ENCODE measurements around the gene ASCC1. TPM values are rescaled to one million over a fixed set of nuclear protein-coding genes. Genes with fewer than 3 reads are reported as not detected.
"Not testable (repeated sequence)": the region's sequence is repeated elsewhere in the genome, so short reads cannot be mapped to it uniquely, and the experiment has no call there.

Gene ASCC1
- total RNA-seq, 1 experiment from 2014 or later = 51.3 TPM

DNA sequence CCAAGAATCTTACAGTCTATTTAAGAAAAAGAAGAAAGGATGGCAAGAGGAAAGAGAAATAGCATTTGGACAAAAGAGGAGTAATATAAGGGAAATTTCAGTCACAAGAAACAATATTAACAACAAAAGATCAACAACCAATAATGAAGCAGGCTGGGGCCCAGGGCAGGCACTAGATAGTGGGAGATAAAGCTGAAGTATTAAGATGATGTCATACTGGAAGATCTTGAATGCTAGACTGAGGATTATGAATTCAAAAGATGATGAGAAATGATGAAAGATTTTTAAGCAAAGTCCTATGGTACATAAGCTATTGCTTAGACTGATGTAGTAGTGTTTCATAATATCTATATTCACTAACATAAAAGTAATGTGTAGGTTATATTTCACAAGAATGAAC lies 75.9 kb downstream of the ASCC1 start:
- CTCF ChIA-PET = interaction anchor here (0.9 to 1.0 kb wide), 2 partner anchors 14 to 31 kb away, joined by 3 read pairs; no protein-coding TSS in a partner anchor
- H3K27ac Mint-ChIP-seq (ENCODE audit: unreplicated experiment) = no peak overlapping the region

GRCh38 chr10:72137583-72137982 lies 78.5 kb downstream of the ASCC1 start:
- CTCF ChIA-PET = interaction anchor here (0.7 kb wide), 1 partner anchor 241 kb away, joined by 5 read pairs; no protein-coding TSS in a partner anchor
- H3K36me3 Mint-ChIP-seq (ENCODE audit: insufficient read depth, unreplicated experiment) = no peaks in the 10 kb centered on the region
- no peaks in the 10 kb centered on the region for H3K9me3 Mint-ChIP-seq (ENCODE audit: low read depth, unreplicated experiment)
- intact Hi-C loops (cut with micrococcal nuclease; ENCODE audit: unreplicated experiment) = no loop called here
- TF ChIP-seq, protein P1, sequence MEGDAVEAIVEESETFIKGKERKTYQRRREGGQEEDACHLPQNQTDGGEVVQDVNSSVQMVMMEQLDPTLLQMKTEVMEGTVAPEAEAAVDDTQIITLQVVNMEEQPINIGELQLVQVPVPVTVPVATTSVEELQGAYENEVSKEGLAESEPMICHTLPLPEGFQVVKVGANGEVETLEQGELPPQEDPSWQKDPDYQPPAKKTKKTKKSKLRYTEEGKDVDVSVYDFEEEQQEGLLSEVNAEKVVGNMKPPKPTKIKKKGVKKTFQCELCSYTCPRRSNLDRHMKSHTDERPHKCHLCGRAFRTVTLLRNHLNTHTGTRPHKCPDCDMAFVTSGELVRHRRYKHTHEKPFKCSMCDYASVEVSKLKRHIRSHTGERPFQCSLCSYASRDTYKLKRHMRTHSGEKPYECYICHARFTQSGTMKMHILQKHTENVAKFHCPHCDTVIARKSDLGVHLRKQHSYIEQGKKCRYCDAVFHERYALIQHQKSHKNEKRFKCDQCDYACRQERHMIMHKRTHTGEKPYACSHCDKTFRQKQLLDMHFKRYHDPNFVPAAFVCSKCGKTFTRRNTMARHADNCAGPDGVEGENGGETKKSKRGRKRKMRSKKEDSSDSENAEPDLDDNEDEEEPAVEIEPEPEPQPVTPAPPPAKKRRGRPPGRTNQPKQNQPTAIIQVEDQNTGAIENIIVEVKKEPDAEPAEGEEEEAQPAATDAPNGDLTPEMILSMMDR (IDR thresholded peaks at IDR 0.05; ENCODE audit: unreplicated experiment) = no peak
- peaks cover 28% of the 10 kb centered on the region for H3K4me1 Mint-ChIP-seq (ENCODE audit: low read depth, unreplicated experiment)
- no peaks in the 10 kb centered on the region for H3K27me3 Mint-ChIP-seq (ENCODE audit: unreplicated experiment)
- no peak overlapping the region for H3K27ac Mint-ChIP-seq (ENCODE audit: unreplicated experiment)
- BruUV-seq (replicated peaks) = no TSS peak
- H3K4me3 Mint-ChIP-seq (ENCODE audit: low read depth, unreplicated experiment) = no peak overlapping the region
- DNase-seq = no peak

More for the DNA sequence above, 75.9 kb downstream of the ASCC1 start:
- H3K4me1 Mint-ChIP-seq (ENCODE audit: low read depth, unreplicated experiment) = peaks cover 6% of the 10 kb centered on the region
- no peaks in the 10 kb centered on the region for H3K36me3 Mint-ChIP-seq (ENCODE audit: insufficient read depth, unreplicated experiment)
- intact Hi-C loops (cut with micrococcal nuclease; ENCODE audit: unreplicated experiment) = no loop called here
- H3K9me3 Mint-ChIP-seq (ENCODE audit: low read depth, unreplicated experiment) = no peaks in the 10 kb centered on the region
- no peak for DNase-seq
- no TSS peak for BruUV-seq (replicated peaks)
- TF ChIP-seq, protein P1 (IDR thresholded peaks at IDR 0.05; ENCODE audit: unreplicated experiment) = no peak
- no peaks in the 10 kb centered on the region for H3K27me3 Mint-ChIP-seq (ENCODE audit: unreplicated experiment)
- no peak overlapping the region for H3K4me3 Mint-ChIP-seq (ENCODE audit: low read depth, unreplicated experiment)

- H3K9me3 Mint-ChIP-seq (ENCODE audit: low read depth, unreplicated experiment); intact Hi-C loops (cut with micrococcal nuclease; ENCODE audit: unreplicated experiment); DNase-seq; H3K36me3 Mint-ChIP-seq (ENCODE audit: insufficient read depth, unreplicated experiment); H3K27ac Mint-ChIP-seq (ENCODE audit: unreplicated experiment); H3K4me3 Mint-ChIP-seq (ENCODE audit: low read depth, unreplicated experiment); H3K27me3 Mint-ChIP-seq (ENCODE audit: unreplicated experiment); BruUV-seq (replicated peaks): not testable (repeated sequence)
- peaks cover 28% of the 10 kb centered on the region for H3K4me1 Mint-ChIP-seq (ENCODE audit: low read depth, unreplicated experiment)
- CTCF ChIA-PET = interaction anchor here (0.9 kb wide), 1 partner anchor 201 kb away, joined by 3 read pairs; no protein-coding TSS in a partner anchor
Observed at GRCh38 chr10:72136225-72136624, 79.9 kb downstream of the ASCC1 start.

DNA sequence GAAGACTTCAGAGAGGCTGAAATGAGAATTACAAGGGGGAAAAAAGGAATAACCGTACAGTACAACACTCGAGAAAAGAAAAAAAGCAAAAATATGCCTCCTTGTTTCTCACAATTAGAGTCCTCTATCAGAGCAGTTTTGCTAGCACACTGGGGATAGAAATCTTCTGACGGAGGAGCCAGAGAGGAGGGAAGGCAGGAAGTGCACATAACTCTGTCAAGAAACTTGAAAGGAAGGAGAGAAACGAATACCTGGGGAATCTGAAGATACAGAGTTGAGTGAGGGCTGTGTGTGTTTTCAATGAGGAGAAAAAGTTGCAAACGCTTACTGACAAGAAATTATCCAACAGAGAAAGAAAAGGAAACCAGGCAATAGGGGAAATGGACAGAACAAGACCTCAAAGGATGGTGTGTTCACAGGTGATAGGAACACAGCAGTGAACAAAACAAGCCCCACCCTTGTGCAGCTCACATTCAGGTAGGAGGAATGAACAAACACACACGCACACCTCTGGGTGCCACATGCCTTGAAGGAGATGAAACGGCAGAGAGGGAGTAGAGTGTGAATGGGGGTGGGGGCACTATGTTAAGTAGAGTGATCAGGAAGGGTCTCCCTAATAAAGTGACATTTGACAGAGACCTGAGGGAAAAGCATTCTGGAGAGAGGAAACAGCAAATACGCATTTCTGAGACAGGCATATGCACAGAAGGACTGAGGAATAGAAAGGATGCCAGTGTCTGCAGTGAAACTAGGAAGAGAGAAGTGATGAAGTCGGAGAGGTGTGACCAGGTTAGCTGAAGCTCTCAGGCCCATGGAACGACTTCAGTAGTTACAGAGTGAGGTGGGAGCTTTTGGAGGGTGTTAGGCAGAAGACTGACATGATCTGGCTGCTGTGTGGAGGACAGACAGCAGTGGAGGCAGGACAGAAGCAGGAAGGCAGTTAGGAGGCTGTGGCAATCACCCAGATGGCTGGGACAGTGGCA lies 81.0 kb downstream of the ASCC1 start:
- H3K36me3 Mint-ChIP-seq (ENCODE audit: insufficient read depth, unreplicated experiment) = no peaks in the 10 kb centered on the region
- H3K9me3 Mint-ChIP-seq (ENCODE audit: low read depth, unreplicated experiment) = no peaks in the 10 kb centered on the region
- no TSS peak for BruUV-seq (replicated peaks)
- no peaks in the 10 kb centered on the region for H3K27me3 Mint-ChIP-seq (ENCODE audit: unreplicated experiment)
- TF ChIP-seq, protein P1 (IDR thresholded peaks at IDR 0.05; ENCODE audit: unreplicated experiment) = no peak
- H3K27ac Mint-ChIP-seq (ENCODE audit: unreplicated experiment) = peak overlapping the region; percentile 1
- no peak for DNase-seq
- CTCF ChIA-PET = no interaction called here
- H3K4me3 Mint-ChIP-seq (ENCODE audit: low read depth, unreplicated experiment) = no peak overlapping the region
- intact Hi-C loops (cut with micrococcal nuclease; ENCODE audit: unreplicated experiment) = no loop called here
- H3K4me1 Mint-ChIP-seq (ENCODE audit: low read depth, unreplicated experiment) = peaks cover 28% of the 10 kb centered on the region
